CD4-positive, alpha-beta T cell treated with Interleukin-15 for 4 hours (primary cell): Measurements from ENCODE around the gene PLAU.
"Not testable (repeated sequence)": the region's sequence is repeated elsewhere in the genome, so short reads cannot be mapped to it uniquely, and the experiment has no call there.

Experiments used
- DNase-seq: peaks from one replicate; pipeline ENCODE4 v3.0.0-alpha.2; 2020; ENCODE audit warnings: low spot score

PLAU gene

DNA sequence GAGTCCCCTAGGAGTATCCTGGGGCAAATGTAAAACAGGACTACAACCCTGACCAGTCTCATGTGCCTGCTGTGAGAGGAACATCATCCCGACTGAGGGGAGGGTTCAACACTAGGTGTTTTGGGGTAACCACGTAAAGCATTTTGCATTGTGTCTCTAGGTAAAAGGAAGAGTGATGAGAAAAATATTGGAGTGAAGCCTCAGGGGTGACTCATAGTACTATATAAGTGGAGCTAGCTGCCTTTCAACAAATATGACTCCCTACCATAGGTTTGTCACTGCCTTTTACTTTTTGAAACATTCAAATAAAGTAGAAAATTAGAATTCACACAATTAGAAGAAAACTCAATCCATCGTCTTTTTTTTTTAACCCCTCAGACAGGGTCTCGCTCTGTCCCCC lies 34.0 kb upstream of the PLAU start:
- no peak for DNase-seq

DNA sequence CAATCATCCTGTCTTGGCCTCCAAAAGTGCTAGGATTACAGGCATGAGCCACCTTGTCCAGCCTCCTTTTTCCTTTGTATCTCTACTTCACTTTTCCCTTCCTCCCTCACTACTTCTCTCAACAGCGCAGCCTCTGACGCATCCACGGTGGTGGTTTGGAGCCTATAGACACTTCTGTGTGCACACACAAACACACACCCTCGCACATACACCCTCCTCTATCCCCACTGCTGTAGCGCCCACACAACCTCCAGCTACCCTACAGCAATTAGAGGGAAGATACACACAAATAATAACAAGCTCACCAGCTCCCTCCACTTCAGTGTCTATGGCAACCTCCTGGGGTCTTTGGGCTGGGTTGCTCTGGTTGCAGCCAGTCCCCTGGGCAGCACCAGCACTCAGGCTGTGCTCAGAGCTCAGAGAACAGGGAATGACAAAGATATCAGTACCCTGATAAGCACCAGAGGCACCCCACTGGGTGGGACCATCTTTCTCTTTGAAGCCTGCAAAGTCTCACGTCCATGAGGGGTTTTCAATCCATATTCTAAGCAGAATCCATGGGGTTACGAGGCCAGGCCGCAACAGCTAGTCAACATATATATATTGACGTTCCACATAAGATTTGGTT lies 33.3 kb upstream of the PLAU start:
- DNase-seq = no peak

GRCh38 chr10:73878365-73878764 lies 32.6 kb upstream of the PLAU start:
- DNase-seq = no peak

- DNase-seq = peak; percentile 95
Observed at GRCh38 chr10:73879296-73880173, 31.4 kb upstream of the PLAU start.

DNA sequence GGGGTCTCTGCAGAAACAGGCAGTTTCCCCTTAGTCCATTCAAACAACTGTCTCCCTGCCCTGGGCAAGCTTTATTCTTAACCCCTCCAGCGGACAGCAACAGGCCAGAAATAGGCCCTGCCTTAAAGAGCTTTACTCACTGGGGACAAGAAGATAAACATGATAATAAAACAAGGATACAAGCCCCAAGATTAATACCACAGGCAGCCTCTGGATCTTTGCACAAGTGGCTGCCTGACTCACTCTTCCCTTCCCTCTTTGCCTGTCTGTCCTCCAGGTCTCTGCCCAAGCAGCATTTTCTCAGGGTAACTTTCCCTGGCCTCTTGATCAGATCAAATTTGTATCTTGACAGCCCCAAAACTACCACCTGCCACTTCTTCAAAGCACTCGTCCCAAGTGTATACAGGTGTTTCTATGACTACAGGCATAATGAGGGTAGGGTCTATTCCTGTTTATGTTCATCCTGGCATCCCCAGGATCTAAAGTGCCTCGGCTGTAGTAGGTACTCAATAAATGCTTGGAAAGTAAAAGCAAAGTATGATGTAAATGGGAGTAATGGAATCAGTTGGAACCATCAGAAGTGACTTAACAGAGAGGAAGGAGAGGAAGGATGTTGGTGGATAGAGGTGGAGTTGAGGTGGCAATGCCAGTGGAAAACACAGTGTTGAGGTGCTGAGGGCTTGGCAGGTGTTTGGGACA lies 29.6 kb upstream of the PLAU start:
- no peak for DNase-seq

- no peak for DNase-seq
Observed at GRCh38 chr10:73884017-73884416, 26.9 kb upstream of the PLAU start.

GRCh38 chr10:73886085-73886529 lies 24.8 kb upstream of the PLAU start:
- DNase-seq = peak; percentile 78

GRCh38 chr10:73886661-73887293 lies 24.2 kb upstream of the PLAU start:
- DNase-seq = no peak

GRCh38 chr10:73887294-73888039 lies 23.5 kb upstream of the PLAU start:
- DNase-seq = no peak

- DNase-seq = no peak
Observed at GRCh38 chr10:73888514-73888913, 22.4 kb upstream of the PLAU start.

GRCh38 chr10:73889014-73889413 lies 21.9 kb upstream of the PLAU start:
- no peak for DNase-seq

DNA sequence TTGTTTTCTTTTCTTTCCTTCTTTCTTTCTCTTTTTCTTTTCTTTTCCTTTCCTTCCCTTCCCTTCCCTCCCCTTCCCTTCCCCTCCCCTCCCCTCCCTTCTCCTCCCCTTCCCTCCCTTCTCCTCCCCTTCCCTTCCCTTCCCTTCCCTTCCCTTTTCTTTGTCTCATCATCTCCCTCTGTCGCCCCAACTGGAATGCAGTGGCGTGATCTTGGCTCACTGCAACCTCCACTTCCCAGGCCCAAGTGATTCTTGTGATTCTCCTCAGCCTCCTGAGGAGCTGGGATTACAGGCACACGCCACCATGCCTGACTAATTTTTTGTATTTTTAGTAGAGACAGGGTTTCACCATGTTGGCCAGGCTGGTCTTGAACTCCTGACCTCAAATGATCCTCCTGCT lies 21.5 kb upstream of the PLAU start:
- DNase-seq = not testable (repeated sequence)

DNA sequence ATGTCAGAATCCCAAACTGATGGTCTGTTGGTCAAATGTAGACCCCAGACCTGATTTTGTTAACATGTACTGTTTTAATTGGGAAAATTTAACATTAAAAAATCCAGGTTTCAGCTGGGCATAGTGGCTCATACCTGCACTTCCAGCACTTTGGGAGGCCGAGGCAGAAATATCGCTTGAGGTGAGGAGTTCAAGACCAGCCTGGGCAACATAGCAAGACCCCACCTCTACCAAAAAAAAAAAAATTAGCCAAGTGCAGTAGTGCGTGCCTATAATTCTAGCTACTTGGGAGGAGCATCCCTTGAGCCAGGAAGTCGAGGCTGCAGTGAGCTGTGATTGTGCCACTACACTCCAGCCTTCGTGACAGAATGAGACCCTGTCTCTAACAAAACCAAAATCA lies 20.7 kb upstream of the PLAU start:
- DNase-seq = no peak

- not testable (repeated sequence) for DNase-seq
Observed at GRCh38 chr10:73890830-73891229, 20.1 kb upstream of the PLAU start.

GRCh38 chr10:73891540-73891939 lies 19.4 kb upstream of the PLAU start:
- no peak for DNase-seq

DNA sequence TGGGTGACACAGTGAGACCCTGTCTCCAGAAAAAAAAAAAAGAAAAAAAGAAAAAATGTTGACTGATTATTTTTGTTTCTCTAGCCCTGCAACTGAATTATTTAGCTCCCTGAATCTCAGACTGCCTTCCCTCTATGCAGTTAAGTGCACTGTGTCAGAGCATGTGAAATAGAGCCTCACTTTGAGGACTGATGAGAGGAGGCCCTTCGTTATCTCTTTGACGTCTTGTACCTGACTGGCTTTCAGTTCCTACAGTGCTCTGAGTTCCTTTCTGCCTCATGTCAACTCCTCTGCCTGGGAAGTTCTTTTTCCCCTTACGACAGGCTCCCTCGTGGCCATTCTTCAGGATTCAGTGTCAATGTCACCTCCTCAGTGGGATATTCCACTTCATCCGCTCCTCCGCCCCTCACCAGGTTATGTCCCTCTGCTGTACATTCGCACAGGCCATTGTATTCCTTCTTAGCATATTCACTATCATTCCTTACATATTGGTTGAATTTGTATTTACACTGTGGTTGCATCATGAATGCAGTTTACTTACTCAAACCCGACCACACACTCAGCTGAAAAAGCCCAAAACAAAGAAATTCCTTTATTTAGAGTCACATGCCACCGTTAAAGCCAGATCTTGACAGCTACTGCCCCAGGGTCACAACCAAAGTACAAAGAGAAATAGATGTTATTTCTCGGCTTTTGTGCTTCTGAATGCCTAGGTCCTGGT lies 18.5 kb upstream of the PLAU start:
- DNase-seq = no peak

DNA sequence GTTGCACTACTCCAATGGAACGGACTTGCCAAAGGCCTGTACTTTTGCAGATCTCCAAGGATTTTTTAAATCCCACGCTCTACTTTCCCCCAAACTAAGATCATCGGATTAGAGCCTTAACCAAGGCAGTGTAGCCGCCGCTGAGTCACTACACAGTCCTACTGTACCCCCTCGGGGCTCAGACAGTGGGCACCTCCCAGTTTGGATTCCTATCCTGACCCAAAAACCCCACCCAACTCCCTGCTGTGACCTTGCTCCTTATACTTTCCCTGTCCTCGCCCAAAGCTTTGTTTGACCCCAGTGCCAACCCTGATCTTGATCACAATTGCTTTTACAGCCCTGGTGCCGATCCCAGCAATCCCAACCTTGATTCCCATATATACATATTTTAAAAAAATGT lies 17.5 kb upstream of the PLAU start:
- no peak for DNase-seq

GRCh38 chr10:73894245-73894971 lies 16.5 kb upstream of the PLAU start:
- DNase-seq = peak; percentile 46

DNA sequence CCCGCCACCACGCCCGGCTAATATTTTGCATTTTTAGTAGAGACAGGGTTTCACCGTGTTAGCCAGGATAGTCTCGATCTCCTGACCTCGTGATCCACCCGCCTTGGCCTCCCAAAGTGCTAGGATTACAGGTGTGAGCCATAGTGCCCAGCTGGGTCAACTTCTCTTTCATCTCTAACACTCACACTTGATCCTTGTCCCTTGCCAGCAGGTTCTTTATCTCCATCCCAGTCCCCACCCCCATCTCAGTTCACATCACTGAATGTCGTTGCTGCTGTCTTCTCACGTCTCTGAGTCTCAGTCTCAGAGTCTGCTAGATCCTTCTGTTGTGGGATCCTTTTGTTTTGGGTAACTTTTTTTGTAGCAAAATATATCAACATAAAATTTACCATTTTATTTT lies 15.6 kb upstream of the PLAU start:
- DNase-seq = not testable (repeated sequence)

GRCh38 chr10:73897693-73898092 lies 13.2 kb upstream of the PLAU start:
- no peak for DNase-seq
